Activated naive CD4-positive, alpha-beta T cell treated with anti-CD3 and anti-CD28 coated beads, Interleukin-2, amount 50 U/mL, for 16 hours (primary cell): Measurements from ENCODE around the gene RGS5.

Source experiments
- DNase-seq: peaks from one replicate; pipeline ENCODE4 v3.0.0-alpha.2; 2020

Gene RGS5

GRCh38 chr1:163141556-163141955, 61.2 kb downstream of the RGS5 start:
- DNase-seq, result no peak

DNA sequence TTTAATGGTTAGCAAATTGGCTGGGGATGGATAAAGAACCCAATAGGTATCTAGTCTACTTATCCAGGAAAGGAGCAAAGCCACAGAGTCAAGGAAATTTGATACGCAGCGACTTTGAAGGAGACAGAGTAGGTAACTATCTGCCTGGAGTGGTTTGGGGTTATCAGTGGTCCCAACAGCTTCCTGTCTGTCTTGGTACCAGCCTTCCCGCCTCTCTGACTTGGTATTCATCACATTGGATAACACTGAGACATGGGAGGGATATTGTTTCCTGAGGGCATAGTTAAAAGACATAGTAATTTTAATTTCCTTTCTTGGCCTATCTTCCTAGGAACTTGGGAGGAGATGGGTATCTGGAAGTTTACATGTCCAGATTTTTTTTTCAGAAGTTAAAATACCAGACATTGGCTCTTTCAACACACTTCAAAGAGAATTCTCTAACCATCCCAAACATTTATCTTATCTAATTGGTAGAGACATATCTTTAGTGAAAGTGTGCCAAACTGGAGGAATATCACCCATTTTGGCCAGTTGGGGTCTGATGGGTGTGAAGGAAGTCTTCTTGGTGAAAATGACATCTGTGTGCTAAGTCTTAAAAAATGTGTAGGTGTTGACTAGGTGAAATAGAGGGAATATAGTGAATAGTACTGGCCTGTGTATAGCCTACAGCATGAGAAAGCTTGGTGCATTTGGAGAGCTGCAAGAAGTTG, 65.0 kb downstream of the RGS5 start:
- no peak for DNase-seq

- DNase-seq, result no peak
These were observed 70.7 kb downstream of the RGS5 start for GRCh38 chr1:163131981-163132380.

DNA sequence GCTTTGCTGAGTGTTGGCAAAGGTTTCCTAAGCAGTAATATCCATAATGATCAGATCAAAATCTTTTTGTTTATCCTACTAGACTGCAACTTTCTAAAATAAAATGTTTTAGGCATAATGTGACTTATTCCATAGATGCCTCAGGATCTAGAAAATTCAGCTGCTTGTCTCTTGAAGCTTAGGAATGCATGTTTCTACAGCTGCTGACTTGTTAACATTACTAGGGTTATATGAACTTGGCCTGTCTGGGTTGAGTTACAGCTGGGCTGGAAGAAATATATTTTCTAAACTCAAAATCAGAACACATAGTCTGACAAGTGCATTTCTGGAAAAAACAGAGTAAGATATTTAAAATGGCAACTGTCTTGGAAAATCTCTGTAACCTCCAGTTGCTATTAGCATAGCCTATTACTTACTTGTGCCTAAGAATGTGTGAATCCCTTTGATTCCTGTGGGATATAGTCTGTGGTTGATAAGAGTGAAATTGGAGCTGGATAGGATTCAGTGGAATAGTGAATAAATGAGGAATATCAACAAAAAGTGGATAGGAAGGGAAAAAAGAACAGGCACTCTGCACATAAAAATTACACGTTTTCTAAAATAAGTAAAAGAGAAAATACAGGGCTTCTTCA, 72.4 kb downstream of the RGS5 start:
- no peak for DNase-seq

GRCh38 chr1:163128282-163128681, 74.4 kb downstream of the RGS5 start:
- DNase-seq, result no peak

DNA sequence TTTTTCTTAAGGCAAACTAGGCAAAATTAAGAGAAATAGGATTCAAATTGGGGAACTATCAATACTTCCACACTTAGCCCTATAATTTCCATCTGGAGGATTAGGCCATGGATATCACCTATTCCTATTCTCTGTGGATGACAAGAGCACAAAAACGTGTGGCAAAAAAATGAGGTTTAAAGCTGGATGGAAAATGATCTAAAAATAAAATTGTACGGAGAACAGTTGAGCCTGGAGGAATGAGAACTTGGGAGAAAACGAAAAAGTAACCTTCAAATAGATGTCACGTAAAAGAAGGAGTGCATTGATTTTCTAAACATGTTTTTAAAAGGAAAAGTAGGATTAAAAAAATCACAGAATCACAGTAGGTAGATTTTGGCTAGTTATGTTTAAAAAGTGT, 77.9 kb downstream of the RGS5 start:
- DNase-seq, result no peak

- no peak for DNase-seq
These were observed 82.3 kb downstream of the RGS5 start for GRCh38 chr1:163120372-163120771.

- DNase-seq, result no peak
These were observed 83.0 kb downstream of the RGS5 start for GRCh38 chr1:163119707-163120106.

- DNase-seq, result no peak
These were observed 86.8 kb downstream of the RGS5 start for GRCh38 chr1:163115887-163116286.

DNA sequence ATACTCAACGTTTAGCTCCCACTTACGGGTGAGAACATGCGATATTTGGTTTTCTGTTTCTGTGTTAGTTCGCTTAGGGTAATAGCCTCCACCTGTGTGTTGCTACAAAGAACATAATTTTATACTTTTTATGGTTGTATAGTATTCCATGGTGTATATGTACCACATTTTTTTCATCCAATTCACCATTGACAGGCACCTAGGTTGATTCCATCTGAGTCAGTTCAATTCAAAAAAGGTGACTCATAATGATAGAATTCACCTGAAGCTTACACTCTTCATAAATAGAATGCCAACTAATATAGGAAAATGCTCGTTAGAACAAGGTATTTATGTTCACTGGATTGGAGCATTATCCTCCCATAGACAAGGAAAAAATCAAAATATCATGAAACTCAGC, 95.1 kb downstream of the RGS5 start:
- DNase-seq, result no peak

DNA sequence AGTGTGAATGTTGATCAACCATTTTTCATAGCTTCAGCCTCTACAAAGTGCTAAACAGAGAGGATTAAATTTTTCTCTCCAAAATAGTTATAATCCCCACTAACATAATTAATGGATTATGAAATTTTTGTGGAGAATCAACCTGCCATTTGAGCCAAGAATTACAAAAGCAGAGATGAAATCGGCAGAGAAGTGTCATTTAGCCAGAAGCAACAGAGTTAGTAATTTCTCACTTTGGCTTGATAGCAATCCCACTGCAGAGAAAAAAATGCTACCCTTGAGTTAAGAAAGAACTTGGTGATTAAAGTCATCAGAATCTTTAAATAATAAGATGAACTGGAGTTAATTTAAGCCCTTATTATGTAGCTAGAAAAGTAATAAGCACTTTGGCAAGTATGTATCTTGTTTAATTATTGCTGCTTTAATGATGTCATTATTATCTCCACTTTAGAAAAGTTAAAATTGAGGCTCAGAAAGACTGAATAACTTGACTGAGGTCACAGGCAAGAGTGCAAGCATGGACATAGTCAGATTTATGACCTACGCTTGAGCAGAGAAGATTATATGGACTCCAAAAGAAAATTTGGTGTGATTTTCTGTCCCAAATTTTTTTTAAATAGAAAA, 96.2 kb downstream of the RGS5 start:
- DNase-seq, result no peak

GRCh38 chr1:163104385-163105099, 98.2 kb downstream of the RGS5 start:
- DNase-seq, result no peak

- DNase-seq, result no peak
These were observed 100.1 kb downstream of the RGS5 start for GRCh38 chr1:163102590-163102989.

DNA sequence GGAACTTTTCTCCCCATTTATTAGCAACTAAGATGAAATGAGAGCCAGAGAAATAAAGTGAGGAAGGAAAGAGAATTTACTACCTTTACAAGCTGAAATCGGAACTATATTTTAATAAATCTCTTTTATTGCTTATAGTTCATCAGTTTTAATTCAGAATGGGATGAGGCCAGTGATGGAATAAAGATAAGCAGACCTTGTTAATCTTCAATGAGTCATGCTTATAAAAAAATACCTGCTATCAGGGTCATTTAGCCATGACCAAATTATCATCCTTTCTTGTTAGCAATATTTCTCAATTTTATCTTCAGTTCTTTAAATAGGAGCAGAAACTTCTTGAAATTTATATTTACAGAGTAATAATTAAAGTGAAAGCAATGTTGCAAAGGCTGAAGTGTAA, 107.5 kb downstream of the RGS5 start:
- DNase-seq, result no peak

- DNase-seq, result no peak
These were observed 108.1 kb downstream of the RGS5 start for GRCh38 chr1:163094589-163094988.

DNA sequence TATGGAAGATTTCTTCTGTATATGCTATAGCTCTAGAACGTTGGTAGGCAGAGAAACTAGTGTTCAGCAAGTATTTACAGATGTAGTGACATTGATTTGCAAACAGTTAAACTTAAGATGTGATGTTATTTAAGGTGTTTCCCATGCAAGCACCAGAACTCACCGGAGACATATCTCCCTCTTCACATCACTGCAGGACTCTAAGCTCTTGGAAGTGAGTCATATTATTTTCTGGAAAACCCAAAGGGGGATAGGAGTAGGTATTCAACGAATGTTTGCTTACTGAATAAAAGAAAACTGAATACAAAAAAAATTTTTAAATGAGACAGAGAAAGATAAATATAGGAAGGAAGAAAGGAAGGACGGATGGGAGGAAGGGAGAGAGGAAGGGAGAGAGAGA, 108.5 kb downstream of the RGS5 start:
- DNase-seq, result no peak

DNA sequence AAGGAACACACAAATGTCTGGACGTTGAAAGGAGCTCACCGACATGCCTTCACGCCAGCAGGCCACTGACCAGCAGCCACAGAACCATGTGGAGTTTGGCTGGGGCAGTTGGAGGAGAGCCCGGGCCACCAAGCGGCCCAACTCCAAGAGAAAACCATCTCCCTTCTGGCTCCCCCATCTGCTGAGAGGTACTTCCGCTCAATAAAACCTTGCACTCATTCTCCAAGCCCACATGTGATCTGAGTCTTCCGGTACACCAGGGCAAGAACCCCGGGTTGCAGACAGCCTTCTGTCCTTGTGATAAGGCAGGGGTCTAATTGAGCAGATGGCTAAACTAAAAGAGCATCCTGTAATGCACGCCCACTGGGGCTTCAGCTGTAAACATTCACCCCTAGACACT, 109.1 kb downstream of the RGS5 start:
- DNase-seq, result no peak

DNA sequence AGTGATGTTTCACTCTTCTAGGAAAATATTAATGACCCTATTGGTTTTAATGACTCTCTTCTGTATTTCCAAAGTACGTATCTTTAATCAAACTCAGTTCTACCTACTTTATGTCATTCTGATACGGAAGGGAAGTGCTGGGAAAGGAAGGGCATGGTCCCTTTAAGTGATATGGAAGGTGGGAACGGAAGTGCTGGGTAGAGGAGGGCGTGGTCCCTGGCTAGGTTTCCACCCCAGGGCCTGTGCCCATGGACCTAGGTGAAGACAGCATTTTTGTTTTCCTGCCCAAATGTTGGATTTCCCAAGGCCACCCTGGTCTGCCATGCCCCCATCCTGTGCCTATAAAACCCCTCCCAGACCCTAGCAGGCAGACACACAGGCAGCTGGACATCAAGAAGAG, 109.5 kb downstream of the RGS5 start:
- no peak for DNase-seq
